ENCODE data around the gene TMEM51. TPM values are rescaled to one million over a fixed set of nuclear protein-coding genes. Genes with fewer than 3 reads are reported as not detected.
A peak's percentile ranks its signal among the peaks of the same experiment; 100 is the strongest.

The TMEM51 gene, protein sequence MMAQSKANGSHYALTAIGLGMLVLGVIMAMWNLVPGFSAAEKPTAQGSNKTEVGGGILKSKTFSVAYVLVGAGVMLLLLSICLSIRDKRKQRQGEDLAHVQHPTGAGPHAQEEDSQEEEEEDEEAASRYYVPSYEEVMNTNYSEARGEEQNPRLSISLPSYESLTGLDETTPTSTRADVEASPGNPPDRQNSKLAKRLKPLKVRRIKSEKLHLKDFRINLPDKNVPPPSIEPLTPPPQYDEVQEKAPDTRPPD
- total RNA-seq, result under 1 TPM in 4 of 5 experiments, not detected in 1; 0.16 to 0.79 (median 0.56) TPM
- not detected for polyA plus RNA-seq
- total RNA-seq, result not detected

GRCh38 chr1:15153184-15153841, at the start of gene TMEM51:
TSS of gene TMEM51 (plus strand) at chr1:15153747. CDS start at chr1:15215088, 61,341 bp downstream.
- Mint-ChIP-seq H3K36me3 (peaks cover 0 to 5% (median 0%) of the 10 kb centered on the region in 5 donors), H3K27ac (peak within 1 kb of the TSS in 1 of 9 donors; percentile 18), H3K27me3 (peaks cover 43 to 73% (median 48%) of the 10 kb centered on the region in 5 donors), H3K4me3 (peak within 1 kb of the TSS; percentile 60 to 81 (median 76)), H3K9me3 (peaks cover 0 to 6% (median 0%) of the 10 kb centered on the region in 11 donors), H3K4me1 (peaks cover 8 to 43% (median 33%) of the 10 kb centered on the region in 7 donors)
- peak; percentile 12 for ATAC-seq
- POLR2A ChIA-PET, result no interaction called here
- Histone ChIP-seq H3K36me3 (ENCODE audit: control insufficient read depth in 2 of 3, insufficient read depth in 3 of 3, low read length in 3 of 3) (no peaks in the 10 kb centered on the region), H3K4me1 (ENCODE audit: control insufficient read depth in 2 of 2, insufficient read depth in 2 of 2, low read length in 2 of 2) (peaks cover 4 to 8% of the 10 kb centered on the region in 2 donors), H3K9me3 (ENCODE audit: control insufficient read depth in 2 of 3, low read length in 3 of 3) (no peaks in the 10 kb centered on the region), H3K4me3 (ENCODE audit: low read length) (peak within 1 kb of the TSS; percentile 20), H3K27me3 (ENCODE audit: control insufficient read depth in 2 of 2, insufficient read depth in 2 of 2, low read length in 2 of 2) (peaks cover 0 to 5% of the 10 kb centered on the region in 2 donors), H3K27ac (ENCODE audit: low read depth, low read length) (no peak within 1 kb of the TSS)
- peak in 1 of 9 donors; percentile 23 for DNase-seq
- intact Hi-C loops (cut with micrococcal nuclease), result no loop called here
- CTCF ChIA-PET, result no interaction called here

DNA sequence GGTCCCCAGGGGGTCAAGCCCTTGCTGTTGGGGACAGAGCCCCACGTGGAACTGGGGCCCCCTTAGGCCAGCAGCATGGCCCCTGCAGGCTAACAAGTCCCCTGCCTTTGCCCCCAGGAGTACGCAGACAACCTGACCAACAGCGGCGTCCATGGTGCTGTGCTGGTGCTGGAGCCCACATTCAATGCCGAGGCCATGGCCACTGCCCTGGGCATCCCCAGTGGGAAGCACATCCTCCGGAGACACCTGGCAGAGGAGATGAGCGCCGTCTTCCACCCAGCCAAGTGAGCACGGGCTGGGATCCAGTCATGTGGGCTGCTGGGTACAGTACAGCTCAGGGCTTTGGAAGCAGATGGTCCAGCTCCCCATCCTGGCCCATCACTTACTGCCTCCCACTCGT, 49.6 kb upstream of the TMEM51 start:
- Mint-ChIP-seq H3K4me1 (peaks cover 6 to 16% (median 13%) of the 10 kb centered on the region in 7 donors), H3K27me3 (peaks cover 23 to 40% (median 31%) of the 10 kb centered on the region in 5 donors), H3K36me3 (no peaks in the 10 kb centered on the region), H3K9me3 (peaks cover 0 to 3% (median 0%) of the 10 kb centered on the region in 11 donors), H3K4me3 (no peak overlapping the region), H3K27ac (no peak overlapping the region)
- no peak overlapping the region for H3K27ac ChIP-seq (ENCODE audit: low read depth, low read length)
- POLR2A ChIA-PET, result no interaction called here
- H3K9me3 ChIP-seq (ENCODE audit: control insufficient read depth in 2 of 3, low read length in 3 of 3), result no peaks in the 10 kb centered on the region
- CTCF ChIA-PET, result no interaction called here
- H3K4me3 ChIP-seq (ENCODE audit: low read length), result no peak overlapping the region
- intact Hi-C loops (cut with micrococcal nuclease), result no loop called here
- ATAC-seq (no peak), DNase-seq (no peak)
- H3K36me3 ChIP-seq (ENCODE audit: control insufficient read depth in 2 of 3, insufficient read depth in 3 of 3, low read length in 3 of 3), result no peaks in the 10 kb centered on the region
- peaks cover 0 to 4% of the 10 kb centered on the region in 2 donors for H3K4me1 ChIP-seq (ENCODE audit: control insufficient read depth in 2 of 2, insufficient read depth in 2 of 2, low read length in 2 of 2)
- no peaks in the 10 kb centered on the region for H3K27me3 ChIP-seq (ENCODE audit: control insufficient read depth in 2 of 2, insufficient read depth in 2 of 2, low read length in 2 of 2)

GRCh38 chr1:15104768-15105167, 48.8 kb upstream of the TMEM51 start:
- Mint-ChIP-seq H3K36me3 (no peaks in the 10 kb centered on the region), H3K4me1 (peaks cover 6 to 14% (median 13%) of the 10 kb centered on the region in 7 donors), H3K27me3 (peaks cover 22 to 31% (median 23%) of the 10 kb centered on the region in 5 donors), H3K27ac (no peak overlapping the region), H3K9me3 (peaks cover 0 to 3% (median 0%) of the 10 kb centered on the region in 11 donors), H3K4me3 (no peak overlapping the region)
- Histone ChIP-seq H3K36me3 (ENCODE audit: control insufficient read depth in 2 of 3, insufficient read depth in 3 of 3, low read length in 3 of 3) (no peaks in the 10 kb centered on the region), H3K9me3 (ENCODE audit: control insufficient read depth in 2 of 3, low read length in 3 of 3) (no peaks in the 10 kb centered on the region), H3K4me3 (ENCODE audit: low read length) (no peak overlapping the region), H3K4me1 (ENCODE audit: control insufficient read depth in 2 of 2, insufficient read depth in 2 of 2, low read length in 2 of 2) (peaks cover 0 to 4% of the 10 kb centered on the region in 2 donors), H3K27ac (ENCODE audit: low read depth, low read length) (no peak overlapping the region), H3K27me3 (ENCODE audit: control insufficient read depth in 2 of 2, insufficient read depth in 2 of 2, low read length in 2 of 2) (no peaks in the 10 kb centered on the region)
- ATAC-seq (no peak), DNase-seq (no peak)
- intact Hi-C loops (cut with micrococcal nuclease), result no loop called here
- ChIA-PET POLR2A (no interaction called here), CTCF (interaction anchor here (1.6 kb wide), 1 partner anchor 15 kb away, joined by 5 read pairs; no protein-coding TSS in a partner anchor)

GRCh38 chr1:15106608-15107007, 46.9 kb upstream of the TMEM51 start:
- ATAC-seq (no peak), DNase-seq (no peak)
- Histone ChIP-seq H3K27ac (ENCODE audit: low read depth, low read length) (no peak overlapping the region), H3K27me3 (ENCODE audit: control insufficient read depth in 2 of 2, insufficient read depth in 2 of 2, low read length in 2 of 2) (no peaks in the 10 kb centered on the region), H3K9me3 (ENCODE audit: control insufficient read depth in 2 of 3, low read length in 3 of 3) (no peaks in the 10 kb centered on the region), H3K4me1 (ENCODE audit: control insufficient read depth in 2 of 2, insufficient read depth in 2 of 2, low read length in 2 of 2) (no peaks in the 10 kb centered on the region), H3K36me3 (ENCODE audit: control insufficient read depth in 2 of 3, insufficient read depth in 3 of 3, low read length in 3 of 3) (no peaks in the 10 kb centered on the region), H3K4me3 (ENCODE audit: low read length) (no peak overlapping the region)
- Mint-ChIP-seq H3K27me3 (peaks cover 7 to 15% (median 8%) of the 10 kb centered on the region in 5 donors), H3K4me3 (no peak overlapping the region), H3K9me3 (peaks cover 0 to 3% (median 0%) of the 10 kb centered on the region in 11 donors), H3K36me3 (no peaks in the 10 kb centered on the region), H3K27ac (no peak overlapping the region), H3K4me1 (peaks cover 0 to 4% (median 0%) of the 10 kb centered on the region in 7 donors)
- intact Hi-C loops (cut with micrococcal nuclease), result no loop called here
- POLR2A ChIA-PET, result no interaction called here
- CTCF ChIA-PET, result no interaction called here

DNA sequence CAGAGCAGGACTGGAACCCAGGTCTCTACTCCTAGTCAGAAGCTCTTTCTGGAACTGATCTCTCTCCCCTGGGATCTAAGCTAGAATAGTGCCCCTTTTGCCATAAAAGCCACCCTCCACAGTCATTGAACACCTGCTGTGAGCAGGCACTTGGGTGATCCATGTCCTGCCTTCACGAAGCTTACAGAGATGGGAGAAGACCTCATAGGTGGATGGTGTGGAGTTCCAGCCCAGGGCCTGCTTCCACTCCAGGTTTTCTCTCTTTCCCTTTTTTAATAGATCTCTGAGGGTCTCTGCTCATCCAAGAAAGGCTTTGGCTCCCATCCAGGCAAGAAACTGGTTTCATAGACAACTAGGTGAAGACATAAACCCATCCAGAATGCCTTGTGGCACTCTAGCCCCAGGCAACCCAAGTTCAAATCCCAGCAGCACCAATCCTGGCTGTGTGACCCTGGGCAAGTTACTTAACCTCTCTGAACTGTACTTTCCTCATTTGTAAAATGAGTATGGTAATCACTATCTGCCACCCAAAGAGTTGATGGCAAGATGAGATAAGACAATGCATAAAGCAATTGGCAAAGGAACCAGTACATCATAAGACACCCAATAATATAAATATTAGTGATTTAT, 46.4 kb upstream of the TMEM51 start:
- peaks cover 2 to 12% (median 4%) of the 10 kb centered on the region in 5 donors for H3K27me3 Mint-ChIP-seq
- CTCF ChIA-PET, result no interaction called here
- H3K9me3 Mint-ChIP-seq, result peaks cover 0 to 3% (median 0%) of the 10 kb centered on the region in 11 donors
- peaks cover 0 to 6% (median 0%) of the 10 kb centered on the region in 7 donors for H3K4me1 Mint-ChIP-seq
- no peaks in the 10 kb centered on the region for H3K9me3 ChIP-seq (ENCODE audit: control insufficient read depth in 2 of 3, low read length in 3 of 3)
- H3K27ac Mint-ChIP-seq, result no peak overlapping the region
- H3K4me1 ChIP-seq (ENCODE audit: control insufficient read depth in 2 of 2, insufficient read depth in 2 of 2, low read length in 2 of 2), result no peaks in the 10 kb centered on the region
- intact Hi-C loops (cut with micrococcal nuclease), result no loop called here
- no peak overlapping the region for H3K27ac ChIP-seq (ENCODE audit: low read depth, low read length)
- no peak overlapping the region for H3K4me3 Mint-ChIP-seq
- H3K4me3 ChIP-seq (ENCODE audit: low read length), result no peak overlapping the region
- DNase-seq (no peak), ATAC-seq (no peak)
- H3K36me3 ChIP-seq (ENCODE audit: control insufficient read depth in 2 of 3, insufficient read depth in 3 of 3, low read length in 3 of 3), result no peaks in the 10 kb centered on the region
- H3K36me3 Mint-ChIP-seq, result no peaks in the 10 kb centered on the region
- no peaks in the 10 kb centered on the region for H3K27me3 ChIP-seq (ENCODE audit: control insufficient read depth in 2 of 2, insufficient read depth in 2 of 2, low read length in 2 of 2)
- POLR2A ChIA-PET, result no interaction called here

- ChIA-PET CTCF (no interaction called here), POLR2A (no interaction called here)
- DNase-seq, result no peak
- Mint-ChIP-seq H3K9me3 (peaks cover 0 to 3% (median 0%) of the 10 kb centered on the region in 11 donors), H3K4me1 (peaks cover 0 to 9% (median 0%) of the 10 kb centered on the region in 7 donors), H3K27me3 (peaks cover 0 to 12% (median 4%) of the 10 kb centered on the region in 5 donors), H3K27ac (no peak overlapping the region), H3K4me3 (no peak overlapping the region), H3K36me3 (no peaks in the 10 kb centered on the region)
- no peaks in the 10 kb centered on the region for H3K27me3 ChIP-seq (ENCODE audit: control insufficient read depth in 2 of 2, insufficient read depth in 2 of 2, low read length in 2 of 2)
- H3K9me3 ChIP-seq (ENCODE audit: control insufficient read depth in 2 of 3, low read length in 3 of 3), result no peaks in the 10 kb centered on the region
- intact Hi-C loops (cut with micrococcal nuclease), result no loop called here
- no peak overlapping the region for H3K4me3 ChIP-seq (ENCODE audit: low read length)
- no peaks in the 10 kb centered on the region for H3K36me3 ChIP-seq (ENCODE audit: control insufficient read depth in 2 of 3, insufficient read depth in 3 of 3, low read length in 3 of 3)
- ATAC-seq, result no peak
- H3K27ac ChIP-seq (ENCODE audit: low read depth, low read length), result no peak overlapping the region
- H3K4me1 ChIP-seq (ENCODE audit: control insufficient read depth in 2 of 2, insufficient read depth in 2 of 2, low read length in 2 of 2), result no peaks in the 10 kb centered on the region
Measured at GRCh38 chr1:15107911-15108310, 45.6 kb upstream of the TMEM51 start.
